Adrenal gland (tissue), 5 donors: Measurements from ENCODE around the gene NEDD9.

Experiments
- POLR2A ChIP-seq, 2 donors: fragments of 450-650 bp; IDR thresholded peaks; one replicate each; pipeline ENCODE4 v1.6.1; 2017; ENCODE audit warnings: antibody characterized with exemption in 2 of 2, mild to moderate bottlenecking in 2 of 2, moderate library complexity in 1 of 2
- TF ChIP-seq, protein P1 (sequence below), 6 experiments: fragments of 450-650 bp in 4 of 6; fragments of 200-600 bp in 2 of 6; sonication (generic) in 1 of 6; IDR thresholded peaks; 1 replicate in 5 of 6; 2 replicates in 1 of 6; pipeline versions ENCODE4 v1.5.1 to v1.8.0; 2016 to 2021; ENCODE audit warnings: antibody characterized with exemption in 6 of 6, mild to moderate bottlenecking in 2 of 6, moderate library complexity in 1 of 6
- donor health status: DM: no; HTN: no; CAD: no.

- TF ChIP-seq, protein P1, sequence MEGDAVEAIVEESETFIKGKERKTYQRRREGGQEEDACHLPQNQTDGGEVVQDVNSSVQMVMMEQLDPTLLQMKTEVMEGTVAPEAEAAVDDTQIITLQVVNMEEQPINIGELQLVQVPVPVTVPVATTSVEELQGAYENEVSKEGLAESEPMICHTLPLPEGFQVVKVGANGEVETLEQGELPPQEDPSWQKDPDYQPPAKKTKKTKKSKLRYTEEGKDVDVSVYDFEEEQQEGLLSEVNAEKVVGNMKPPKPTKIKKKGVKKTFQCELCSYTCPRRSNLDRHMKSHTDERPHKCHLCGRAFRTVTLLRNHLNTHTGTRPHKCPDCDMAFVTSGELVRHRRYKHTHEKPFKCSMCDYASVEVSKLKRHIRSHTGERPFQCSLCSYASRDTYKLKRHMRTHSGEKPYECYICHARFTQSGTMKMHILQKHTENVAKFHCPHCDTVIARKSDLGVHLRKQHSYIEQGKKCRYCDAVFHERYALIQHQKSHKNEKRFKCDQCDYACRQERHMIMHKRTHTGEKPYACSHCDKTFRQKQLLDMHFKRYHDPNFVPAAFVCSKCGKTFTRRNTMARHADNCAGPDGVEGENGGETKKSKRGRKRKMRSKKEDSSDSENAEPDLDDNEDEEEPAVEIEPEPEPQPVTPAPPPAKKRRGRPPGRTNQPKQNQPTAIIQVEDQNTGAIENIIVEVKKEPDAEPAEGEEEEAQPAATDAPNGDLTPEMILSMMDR (IDR thresholded peaks at IDR 0.05), result no peak
- no peak for TF ChIP-seq POLR2A (IDR thresholded peaks at IDR 0.05)
Measured at GRCh38 chr6:11208267-11208666, 24.2 kb downstream of the NEDD9 start.
